HepG2 (cell line): ENCODE measurements around the gene FGFBP2. TPM values are rescaled to one million over a fixed set of nuclear protein-coding genes. Genes with fewer than 3 reads are reported as not detected.

Experiments
- polyA plus RNA-seq, 8 experiments: library from polyadenylated mRNA; depleted of rRNA in 3 of 8; stranded (reverse) in 7 of 8; unstranded in 1 of 8; fragments of >200 nt; fragmentation: Illumina TruSeq in 4 of 8; extraction: Trizol in 4 of 8; gene quantifications; 2 replicates each; pipeline versions ENCODE4 v1.2.1 to v1.2.3, GENCODE V29; 2011 to 2016; ENCODE audit warnings: low read depth in 4 of 8, missing spikeins in 1 of 8, mixed read lengths in 1 of 8; ENCODE audit not compliant: insufficient read depth in 1 of 8
- total RNA-seq, 5 experiments: library from RNA; depleted of rRNA; stranded (reverse); fragments of >200 nt; fragmentation: Illumina TruSeq; extraction: Trizol; gene quantifications; 2 replicates each; pipeline ENCODE4 v1.2.3, GENCODE V29; 2016; ENCODE audit warnings: low read depth in 1 of 5

Gene FGFBP2
- total and polyA plus RNA-seq, 2 of the 13 experiments (the other 11 are each of a cell fraction or from before 2014, with no cell fraction given): not detected

Other genes with a start within 250 kb of the FGFBP2 start
- gene CD38, start 184.8 kb downstream of the FGFBP2 start, total RNA-seq (2016; rRNA removed; fragmentation: Illumina TruSeq; extraction: Trizol): not detected in 2 replicates
- gene CD38, start 184.8 kb downstream of the FGFBP2 start, polyA plus RNA-seq (2011; rRNA removed): not detected in 2 replicates
- not detected in 2 replicates for gene FGFBP1, start 24.4 kb downstream of the FGFBP2 start, total RNA-seq (2016; rRNA removed; fragmentation: Illumina TruSeq; extraction: Trizol)
- gene FGFBP1, start 24.4 kb downstream of the FGFBP2 start, polyA plus RNA-seq (2011; rRNA removed): not detected in 2 replicates
- gene PROM1, start 120.8 kb upstream of the FGFBP2 start, total RNA-seq (2016; rRNA removed; fragmentation: Illumina TruSeq; extraction: Trizol): 2.5 and 3.9 TPM in 2 replicates
- gene PROM1, start 120.8 kb upstream of the FGFBP2 start, polyA plus RNA-seq (2011; rRNA removed): 13.6 and 16.4 TPM in 2 replicates